SH-SY5Y (cell line): ENCODE results near the gene AZIN2.

Source experiments
- GATA2 ChIP-seq: IDR thresholded peaks from 2 replicates; pipeline ENCODE4 v1.6.1; 2011; ENCODE audit warnings: mild to moderate bottlenecking, low read depth, low read length
- GATA3 ChIP-seq: IDR thresholded peaks from 2 replicates; pipeline ENCODE4 v1.6.1; 2011; ENCODE audit warnings: low read depth, mild to moderate bottlenecking, low read length, moderate library complexity

- TF ChIP-seq GATA2 (no peak), GATA3 (no peak)
These were observed 35.1 kb upstream of the AZIN2 start for GRCh38 chr1:33045814-33046213.
